Spleen (tissue), 11 donors: Measurements from ENCODE around the gene RPP30. TPM values are rescaled to one million over a fixed set of nuclear protein-coding genes. Genes with fewer than 3 reads are reported as not detected.

ENCODE experiments used
- DNase-seq: peaks from one replicate; pipeline ENCODE4 v3.0.0-alpha.2; 2020
- H3K27ac ChIP-seq, 8 donors: fragments of 200-600 bp; sonication (generic) in 7 of 8; 1 replicate in 4 of 8; 2 replicates in 4 of 8; pipeline versions ENCODE4 v1.5.0 to v1.8.0; 2016 to 2021; ENCODE audit warnings: inconsistent platforms in 4 of 8, mild to moderate bottlenecking in 4 of 8, moderate library complexity in 1 of 8
- H3K27me3 ChIP-seq, 7 donors: fragments of 200-600 bp; sonication (generic) in 6 of 7; replicated peaks in 1 of 7; 1 replicate in 4 of 7; 2 replicates in 3 of 7; pipeline versions ENCODE4 v1.5.0 to v1.8.0; 2016 to 2021; ENCODE audit warnings: inconsistent platforms in 3 of 7, mild to moderate bottlenecking in 1 of 7
- H3K36me3 ChIP-seq, 6 donors: fragments of 200-600 bp; sonication (generic) in 5 of 6; 1 replicate in 4 of 6; 2 replicates in 2 of 6; pipeline versions ENCODE4 v1.5.0 to v1.8.0; 2016 to 2021; ENCODE audit warnings: inconsistent platforms in 2 of 6
- H3K4me1 ChIP-seq, 6 donors: fragments of 200-600 bp; sonication (generic) in 5 of 6; 1 replicate in 3 of 6; 2 replicates in 3 of 6; pipeline versions ENCODE4 v1.5.0 to v1.8.0; 2016 to 2021; ENCODE audit warnings: inconsistent platforms in 3 of 6
- H3K4me3 ChIP-seq, 8 donors: fragments of 200-600 bp; sonication (generic) in 7 of 8; 1 replicate in 4 of 8; 2 replicates in 4 of 8; pipeline versions ENCODE4 v1.5.0 to v1.8.0; 2016 to 2021; ENCODE audit warnings: inconsistent platforms in 4 of 8, mild to moderate bottlenecking in 4 of 8, moderate library complexity in 2 of 8
- H3K9me3 ChIP-seq, 8 donors: fragments of 200-600 bp; sonication (generic) in 7 of 8; 1 replicate in 4 of 8; 2 replicates in 4 of 8; pipeline versions ENCODE4 v1.5.0 to v1.8.0; 2016 to 2021; ENCODE audit warnings: inconsistent platforms in 4 of 8
- POLR2A ChIP-seq, 3 donors: fragments of 450-650 bp; IDR thresholded peaks; one replicate each; pipeline ENCODE4 v1.5.1; 2017; ENCODE audit warnings: antibody characterized with exemption in 3 of 3, mild to moderate bottlenecking in 1 of 3
- POLR2AphosphoS5 ChIP-seq, 3 donors: sonication (generic); formaldehyde crosslinking; IDR thresholded peaks; one replicate each; pipeline ENCODE4 v1.5.1; 2017; ENCODE audit warnings: antibody characterized with exemption in 3 of 3
- WGBS, 5 donors: extraction: QIAGEN DNeasy Blood & Tissue Kit in 3 of 5; methylation state at CpG; one replicate each; pipeline versions ENCODE4 v1.1.5 to v1.1.7; 2013 to 2018; 5-methylcytosine and 5-hydroxymethylcytosine counted together
- intact Hi-C: fragments of 100-400 bp; cut with DNase I; formaldehyde crosslinking; loops from one replicate; pipeline ENCODE4 v1.15.0; 2023; ENCODE audit warnings: low total_unique reads
- polyA plus RNA-seq, 3 donors: library from polyadenylated mRNA; stranded (reverse); fragments of 200-250 nt; gene quantifications; one replicate each; pipeline ENCODE4 v1.2.1, GENCODE V29; 2013
- total RNA-seq, 7 donors: library from RNA; depleted of rRNA in 3 of 7; stranded (reverse); fragments of >200 nt in 3 of 7; fragmentation: NEBNext Ultra II Directional in 4 of 7; extraction: Animal tissue kit (Norgen Biotek cat#: 25700) in 4 of 7; gene quantifications; one replicate each; pipeline versions ENCODE4 v1.1.0 to v1.2.1, GENCODE V29; 2016 to 2021
- TF ChIP-seq, protein P1 (sequence below), 11 experiments: fragments of 200-600 bp in 7 of 11; fragments of 450-650 bp in 4 of 11; sonication (generic) in 4 of 11; IDR thresholded peaks in 8 of 11; conservative IDR thresholded peaks in 3 of 11; 1 replicate in 7 of 11; 2 replicates in 4 of 11; pipeline versions ENCODE4 v1.4.0 to v1.8.0; 2016 to 2021; ENCODE audit warnings: antibody characterized with exemption in 11 of 11, inconsistent platforms in 4 of 11, mild to moderate bottlenecking in 1 of 11
- donor health status: healthy with polysubstance abuse.
- donor health status: DM: no; HTN: no; CAD: no; lungs with moderate emphysema.
- donor health status: DM: no; HTN: no; CAD: no.
- donor health status: Bipolar disorder and iron deficiency.
- donor health status: healthy.
- donor health status: DM: no; HTN: no; CAD: no.
- donor health status: DM: yes; HTN: yes; CAD: no.

The RPP30 gene
- total and polyA plus RNA-seq, 10 donors = 23.7 to 44.9 (median 31.7) TPM

GRCh38 chr10:90837486-90837885, 34.3 kb upstream of the RPP30 start:
- no peak for DNase-seq
- H3K27ac ChIP-seq = no peak overlapping the region
- peaks cover 0 to 4% (median 0%) of the 10 kb centered on the region in 7 donors for H3K27me3 ChIP-seq
- H3K4me1 ChIP-seq = no peaks in the 10 kb centered on the region
- intact Hi-C loops = no loop called here
- H3K4me3 ChIP-seq = no peak overlapping the region
- H3K9me3 ChIP-seq = peaks cover 0 to 9% (median 0%) of the 10 kb centered on the region in 8 donors
- no peaks in the 10 kb centered on the region for H3K36me3 ChIP-seq
- 87 to 94% (median 91%) methylated on average over 1 of the region's 1 CpG for WGBS, 5 donors
- TF ChIP-seq POLR2A (IDR thresholded peaks at IDR 0.05) (no peak), POLR2AphosphoS5 (IDR thresholded peaks at IDR 0.05) (no peak)
- TF ChIP-seq, protein P1, sequence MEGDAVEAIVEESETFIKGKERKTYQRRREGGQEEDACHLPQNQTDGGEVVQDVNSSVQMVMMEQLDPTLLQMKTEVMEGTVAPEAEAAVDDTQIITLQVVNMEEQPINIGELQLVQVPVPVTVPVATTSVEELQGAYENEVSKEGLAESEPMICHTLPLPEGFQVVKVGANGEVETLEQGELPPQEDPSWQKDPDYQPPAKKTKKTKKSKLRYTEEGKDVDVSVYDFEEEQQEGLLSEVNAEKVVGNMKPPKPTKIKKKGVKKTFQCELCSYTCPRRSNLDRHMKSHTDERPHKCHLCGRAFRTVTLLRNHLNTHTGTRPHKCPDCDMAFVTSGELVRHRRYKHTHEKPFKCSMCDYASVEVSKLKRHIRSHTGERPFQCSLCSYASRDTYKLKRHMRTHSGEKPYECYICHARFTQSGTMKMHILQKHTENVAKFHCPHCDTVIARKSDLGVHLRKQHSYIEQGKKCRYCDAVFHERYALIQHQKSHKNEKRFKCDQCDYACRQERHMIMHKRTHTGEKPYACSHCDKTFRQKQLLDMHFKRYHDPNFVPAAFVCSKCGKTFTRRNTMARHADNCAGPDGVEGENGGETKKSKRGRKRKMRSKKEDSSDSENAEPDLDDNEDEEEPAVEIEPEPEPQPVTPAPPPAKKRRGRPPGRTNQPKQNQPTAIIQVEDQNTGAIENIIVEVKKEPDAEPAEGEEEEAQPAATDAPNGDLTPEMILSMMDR (IDR thresholded peaks at IDR 0.05 in 8 of 11, conservative IDR thresholded peaks at IDR 0.05 in 3 of 11) = no peak

- intact Hi-C loops = no loop called here
- H3K4me1 ChIP-seq = no peaks in the 10 kb centered on the region
- H3K36me3 ChIP-seq = no peaks in the 10 kb centered on the region
- TF ChIP-seq POLR2A (IDR thresholded peaks at IDR 0.05) = no peak
- no peak for TF ChIP-seq POLR2AphosphoS5 (IDR thresholded peaks at IDR 0.05)
- TF ChIP-seq, protein P1 (IDR thresholded peaks at IDR 0.05 in 8 of 11, conservative IDR thresholded peaks at IDR 0.05 in 3 of 11) = no peak
- 38 to 63% (median 57%) methylated on average over 1 of the region's 1 CpG for WGBS, 5 donors
- no peak overlapping the region for H3K4me3 ChIP-seq
- H3K27me3 ChIP-seq = peaks cover 0 to 21% (median 0%) of the 10 kb centered on the region in 7 donors
- H3K27ac ChIP-seq = no peak overlapping the region
- H3K9me3 ChIP-seq = peaks cover 0 to 9% (median 0%) of the 10 kb centered on the region in 8 donors
- DNase-seq = no peak
These were observed 29.0 kb upstream of the RPP30 start for GRCh38 chr10:90842725-90843124.

DNA sequence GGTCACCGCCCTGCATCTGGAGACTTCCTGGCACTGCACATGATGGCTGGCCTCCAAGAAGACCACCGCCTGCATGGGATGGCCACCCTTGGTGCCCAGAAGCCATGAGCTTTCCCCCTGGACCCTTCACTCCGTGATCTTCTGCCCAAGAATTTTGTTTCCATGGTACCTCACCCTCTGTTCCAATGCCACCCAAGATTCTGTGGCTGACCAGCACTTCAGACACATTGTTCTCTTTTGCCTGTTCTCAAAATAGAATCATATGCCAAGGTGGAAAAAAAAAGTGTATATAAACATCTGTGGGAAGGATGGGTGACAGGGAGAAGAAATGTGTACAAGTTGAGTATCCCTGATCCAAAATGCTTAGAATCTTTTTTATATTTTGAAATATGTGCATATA, 26.0 kb upstream of the RPP30 start:
- Histone ChIP-seq H3K27me3 (peaks cover 0 to 38% (median 0%) of the 10 kb centered on the region in 7 donors), H3K4me1 (no peaks in the 10 kb centered on the region), H3K4me3 (no peak overlapping the region), H3K9me3 (peaks cover 0 to 22% (median 12%) of the 10 kb centered on the region in 8 donors), H3K36me3 (no peaks in the 10 kb centered on the region), H3K27ac (no peak overlapping the region)
- DNase-seq = no peak
- TF ChIP-seq POLR2A (IDR thresholded peaks at IDR 0.05) (no peak), POLR2AphosphoS5 (IDR thresholded peaks at IDR 0.05) (no peak)
- TF ChIP-seq, protein P1 (IDR thresholded peaks at IDR 0.05 in 8 of 11, conservative IDR thresholded peaks at IDR 0.05 in 3 of 11) = no peak
- intact Hi-C loops = no loop called here
- WGBS, 5 donors = 63 to 86% (median 76%) methylated on average over 3 of the region's 3 CpGs

DNA sequence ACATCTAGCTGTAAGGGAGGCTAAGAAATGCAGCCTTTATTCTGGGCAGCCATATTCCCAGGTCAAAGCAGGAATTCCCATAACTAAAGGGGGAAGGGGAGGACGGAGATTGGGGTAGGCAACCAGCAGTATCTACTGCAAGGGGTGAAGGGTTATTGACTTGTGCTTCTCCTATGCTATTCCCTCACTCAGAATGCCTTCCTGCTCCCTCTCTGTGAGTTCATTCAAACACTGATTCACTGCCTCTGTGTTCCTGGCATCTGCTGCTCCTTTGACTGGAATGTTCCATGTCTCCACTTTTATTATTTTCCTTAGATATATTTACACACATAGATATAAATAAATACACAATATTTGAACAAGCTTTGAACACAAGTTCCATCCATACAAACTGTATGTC, 25.0 kb upstream of the RPP30 start:
- 55 to 75% (median 68%) methylated on average over 1 of the region's 1 CpG for WGBS, 5 donors
- Histone ChIP-seq H3K9me3 (peaks cover 0 to 30% (median 22%) of the 10 kb centered on the region in 8 donors), H3K36me3 (no peaks in the 10 kb centered on the region), H3K27me3 (peaks cover 0 to 47% (median 0%) of the 10 kb centered on the region in 7 donors), H3K4me3 (no peak overlapping the region), H3K4me1 (no peaks in the 10 kb centered on the region), H3K27ac (no peak overlapping the region)
- no peak for TF ChIP-seq POLR2AphosphoS5 (IDR thresholded peaks at IDR 0.05)
- TF ChIP-seq, protein P1 (IDR thresholded peaks at IDR 0.05 in 8 of 11, conservative IDR thresholded peaks at IDR 0.05 in 3 of 11) = no peak
- TF ChIP-seq POLR2A (IDR thresholded peaks at IDR 0.05) = no peak
- intact Hi-C loops = no loop called here
- no peak for DNase-seq
